LNCaP clone FGC (cell line): ENCODE measurements around the gene NEU2.

ENCODE experiments used
- DNase-seq: peaks from one replicate; pipeline ENCODE4 v3.0.0-alpha.2; 2011; ENCODE audit warnings: low read depth
- H3K4me3 ChIP-seq: 2 replicates; pipeline ENCODE4 v1.5.1; 2011; ENCODE audit warnings: mild to moderate bottlenecking, low read depth, low read length, control low read depth
- CTCF ChIP-seq: IDR thresholded peaks from 2 replicates; pipeline ENCODE4 v1.5.1; 2012; ENCODE audit warnings: mild to moderate bottlenecking; ENCODE audit not compliant: control insufficient read depth, insufficient read depth; ENCODE audit errors: extremely low read depth

NEU2 gene

GRCh38 chr2:233058717-233059546 is 26.5 kb downstream of the NEU2 start:
- no peak for TF ChIP-seq CTCF
- DNase-seq, result no peak
- no peak overlapping the region for H3K4me3 ChIP-seq

GRCh38 chr2:233059547-233059796 is 27.0 kb downstream of the NEU2 start:
- no peak overlapping the region for H3K4me3 ChIP-seq
- no peak for TF ChIP-seq CTCF
- DNase-seq, result no peak

- TF ChIP-seq CTCF, result no peak
- DNase-seq, result no peak
- no peak within 1 kb of the TSS for H3K4me3 ChIP-seq
These were observed 27.5 kb downstream of the NEU2 start, which contains the start of gene INPP5D for GRCh38 chr2:233059797-233060500. TSS of gene INPP5D (plus strand) at chr2:233060342. CDS start at chr2:233060479, 137 bp downstream.

GRCh38 chr2:233060501-233060979 is 28.1 kb downstream of the NEU2 start:
- no peak overlapping the region for H3K4me3 ChIP-seq
- no peak for TF ChIP-seq CTCF

GRCh38 chr2:233060980-233061590 is 28.6 kb downstream of the NEU2 start:
- H3K4me3 ChIP-seq, result no peak overlapping the region
- no peak for DNase-seq
- TF ChIP-seq CTCF, result no peak

More at GRCh38 chr2:233060501-233060979, 28.1 kb downstream of the NEU2 start:
- no peak for DNase-seq

- H3K4me3 ChIP-seq, result no peak overlapping the region
- no peak for TF ChIP-seq CTCF
- DNase-seq, result no peak
These were observed 29.3 kb downstream of the NEU2 start for GRCh38 chr2:233061591-233062450.
